Superior temporal gyrus (tissue), 1 donor: ENCODE results near the gene RPTOR.

Source experiments
- DNase-seq: peaks from one replicate; pipeline ENCODE4 v3.0.0-alpha.2; 2016; ENCODE audit errors: extremely low spot score

RPTOR gene

GRCh38 chr17:80996422-80997305, 452.0 kb downstream of the RPTOR start:
- no peak for DNase-seq

GRCh38 chr17:80997424-80998117, 452.9 kb downstream of the RPTOR start:
- no peak for DNase-seq

DNA sequence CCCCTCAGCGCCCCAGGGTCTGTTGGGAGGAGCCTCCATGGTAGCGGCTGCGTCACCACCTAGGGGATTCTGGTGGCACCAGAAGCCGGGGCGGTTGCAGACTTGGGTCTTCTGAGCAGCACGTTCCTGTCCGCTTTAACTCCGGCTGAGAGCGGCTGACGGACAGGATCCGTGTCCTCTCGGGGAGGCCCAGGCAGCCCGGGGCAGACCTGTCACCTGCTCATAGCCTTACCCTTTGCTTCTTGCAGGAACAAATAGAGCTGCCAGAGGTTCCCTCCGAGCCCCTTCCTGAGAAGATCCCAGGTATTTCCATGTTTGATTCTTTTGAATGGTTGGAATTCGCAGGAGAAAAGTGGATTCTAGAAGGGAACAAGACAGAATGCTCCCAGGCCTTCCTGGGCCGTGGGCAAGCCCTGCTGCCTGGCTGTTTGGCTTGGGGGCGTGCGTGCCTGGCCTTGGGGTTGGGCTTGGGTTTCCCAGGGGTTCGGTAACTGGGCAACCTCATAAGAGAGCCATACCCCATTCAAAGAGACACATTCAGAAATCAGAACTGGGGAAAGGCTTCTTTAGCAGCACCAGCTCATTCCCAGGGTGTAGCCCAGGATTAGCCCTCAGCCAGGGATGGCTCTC, 453.6 kb downstream of the RPTOR start:
- no peak for DNase-seq

DNA sequence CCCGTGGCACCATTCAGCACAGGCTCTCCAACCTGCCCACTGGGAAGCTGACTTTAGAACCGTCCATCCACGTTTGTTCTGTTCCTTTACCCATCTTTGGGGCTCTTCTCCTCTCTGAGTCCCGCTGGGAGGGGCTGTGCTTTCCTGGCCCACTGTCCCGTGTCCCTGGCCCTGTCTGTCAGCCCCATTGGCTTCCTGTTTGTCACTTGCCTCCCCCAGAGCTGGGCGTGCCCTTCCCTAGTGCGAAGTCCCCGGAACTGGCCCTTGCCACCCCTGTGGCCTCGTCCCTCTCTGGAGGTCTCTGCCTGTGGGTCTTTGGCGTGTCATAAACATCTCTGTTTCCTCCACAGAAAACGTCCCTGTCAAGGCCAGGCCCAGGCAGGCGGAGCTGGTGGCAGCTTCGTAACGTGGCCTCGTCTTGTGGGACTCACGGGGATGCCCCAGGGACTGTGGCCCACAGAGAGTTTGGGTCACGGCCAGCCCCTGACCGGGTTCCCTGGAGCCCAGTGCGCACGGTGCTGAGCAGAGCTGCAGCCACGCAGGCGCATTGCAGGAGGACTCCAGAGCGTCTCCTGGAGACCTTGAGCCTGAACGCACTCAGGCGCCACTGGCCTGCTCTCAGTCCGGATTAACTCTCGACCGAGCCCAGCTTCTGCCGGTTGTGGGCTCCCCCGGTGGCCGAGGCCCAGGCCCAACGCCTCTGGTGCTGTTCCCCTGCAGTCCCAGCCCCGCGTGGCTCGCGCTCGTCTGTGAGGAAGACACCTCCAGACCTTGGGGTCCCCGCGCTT, 454.3 kb downstream of the RPTOR start:
- DNase-seq = no peak

DNA sequence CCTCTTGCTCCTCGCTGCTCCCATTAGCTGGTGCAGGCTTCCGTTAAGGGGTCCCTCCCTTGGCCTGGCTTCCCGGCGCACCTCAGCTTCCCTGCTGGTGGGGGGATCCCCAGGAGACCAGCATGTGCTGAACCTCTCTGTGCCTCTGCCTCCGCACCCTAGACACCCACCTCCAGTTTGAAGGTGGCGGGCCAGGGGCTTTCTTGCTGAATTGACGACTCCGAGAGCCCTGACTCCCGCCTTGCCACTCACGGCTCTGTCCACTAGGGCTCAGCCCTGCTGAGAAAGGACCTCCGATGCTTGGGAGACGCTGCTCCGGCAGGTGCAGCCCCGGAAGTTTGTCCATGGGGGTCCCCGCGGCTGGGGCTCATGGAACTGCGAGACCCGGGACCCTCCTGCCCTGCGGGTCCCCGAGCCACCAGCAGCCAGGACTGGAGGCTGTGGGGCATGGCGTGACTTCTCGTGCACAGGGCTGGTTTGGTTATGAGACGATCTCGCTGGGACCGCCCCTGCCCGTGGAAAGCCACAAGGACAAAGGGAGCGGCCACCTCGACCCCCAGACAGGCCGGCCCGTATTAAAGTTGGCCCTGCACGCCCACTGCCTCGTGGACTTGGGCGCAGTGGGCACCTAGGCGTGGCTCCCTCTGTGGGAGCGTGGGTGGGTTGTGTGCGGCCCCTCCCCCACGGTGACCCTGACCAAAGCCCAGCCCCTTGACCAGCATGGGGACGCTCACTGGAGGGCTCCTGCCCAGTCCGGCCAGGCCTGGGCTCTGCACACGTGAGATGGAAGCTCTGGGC, 455.1 kb downstream of the RPTOR start:
- no peak for DNase-seq

- no peak for DNase-seq
Observed at GRCh38 chr17:81000334-81000630, 455.6 kb downstream of the RPTOR start.

DNA sequence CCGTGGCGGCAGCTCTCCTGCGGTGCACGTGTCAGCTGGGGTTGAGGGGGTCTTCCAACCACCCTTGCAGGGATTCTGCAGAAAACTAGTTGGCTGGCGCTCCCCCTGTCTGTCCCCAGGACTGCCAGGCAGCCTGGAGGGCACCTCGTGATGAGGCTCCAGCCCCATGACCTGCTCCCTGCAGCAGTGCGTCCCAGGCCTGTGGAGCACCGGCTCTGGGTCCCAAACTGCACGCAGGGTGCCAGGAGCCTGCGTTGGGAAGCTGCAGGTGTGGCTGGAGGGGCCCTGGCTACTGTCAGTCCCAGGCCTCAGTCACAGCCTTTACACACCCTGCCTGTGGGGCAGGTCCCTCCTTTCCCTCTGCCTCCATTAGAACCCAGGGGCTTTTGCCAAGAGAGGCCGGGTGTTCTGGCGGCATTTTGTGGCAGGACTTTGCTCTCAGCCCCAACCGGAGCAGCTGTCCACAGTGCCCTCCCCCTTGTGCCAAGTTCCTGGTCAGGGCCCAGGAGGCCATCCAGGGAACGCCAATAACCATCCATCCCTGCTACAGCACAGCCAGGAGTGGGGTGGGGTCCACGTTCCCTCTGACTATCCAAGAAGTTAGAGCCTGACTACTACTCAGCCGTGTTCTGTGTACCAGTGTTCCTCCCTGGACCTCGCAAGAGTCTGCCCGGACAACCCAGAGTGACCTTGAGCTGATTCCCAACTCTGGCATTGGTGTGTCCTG, 456.2 kb downstream of the RPTOR start:
- no peak for DNase-seq

DNA sequence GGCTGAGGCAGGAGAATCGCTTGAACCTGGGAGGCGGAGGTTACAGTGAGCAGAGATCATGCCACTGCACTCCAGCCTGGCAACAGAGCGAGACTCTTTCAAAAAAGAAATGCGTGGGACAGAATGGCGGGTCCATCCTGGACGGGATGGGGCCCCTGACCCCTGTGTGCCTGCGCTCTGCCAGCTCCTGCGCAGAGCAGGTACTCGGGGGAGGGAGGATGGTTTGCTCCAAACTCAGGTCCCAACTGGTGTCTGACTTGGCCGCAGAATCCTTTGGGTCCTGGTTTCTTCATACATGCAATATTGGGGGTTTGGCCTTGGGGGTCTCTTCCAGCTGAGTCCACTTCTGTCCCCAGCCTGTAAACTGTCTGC, 457.4 kb downstream of the RPTOR start:
- no peak for DNase-seq

DNA sequence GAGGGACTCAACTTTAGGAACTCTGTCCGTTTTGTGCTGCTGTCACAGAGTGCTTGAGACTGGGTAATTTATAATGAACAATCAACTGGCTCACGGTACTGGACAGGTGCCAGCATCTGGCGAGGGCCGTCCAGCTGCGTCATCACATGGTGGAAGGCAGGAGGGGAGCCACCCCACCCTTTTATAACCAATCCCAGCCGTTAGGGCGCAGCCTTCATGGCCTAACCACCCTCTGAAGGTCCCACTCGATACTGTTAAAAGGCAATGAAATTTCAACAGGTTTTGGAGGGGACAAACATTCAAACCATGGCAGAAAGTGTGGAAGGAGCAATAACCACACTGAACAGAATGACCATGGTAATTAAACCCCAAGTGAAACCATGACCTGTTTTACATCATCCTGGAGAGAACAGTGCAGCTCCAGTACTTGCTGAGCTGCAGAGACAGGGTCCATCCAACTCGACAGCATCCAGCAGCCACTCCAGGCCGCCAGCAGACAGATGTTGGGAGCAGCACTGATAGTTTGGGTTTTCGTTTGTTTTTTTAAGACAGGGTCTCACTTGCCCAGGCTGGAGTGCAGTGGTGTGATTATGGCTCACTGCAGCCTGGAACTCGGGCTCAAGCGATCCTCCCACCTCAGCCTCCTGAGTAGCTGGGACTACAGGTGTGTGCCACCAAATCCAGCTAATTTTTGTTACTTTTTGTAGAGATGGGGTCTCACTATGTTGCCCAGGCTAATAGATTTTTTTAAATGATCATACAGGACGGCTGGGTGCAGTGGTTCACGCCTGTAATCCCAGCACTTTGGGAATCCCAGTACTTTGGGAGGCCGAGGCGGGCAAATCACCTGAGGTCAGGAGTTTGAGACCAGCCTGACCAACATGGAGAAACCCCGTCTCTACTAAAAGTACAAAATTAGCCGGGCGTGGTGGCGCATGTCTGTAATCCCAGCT, 458.0 kb downstream of the RPTOR start:
- peak; percentile 55 for DNase-seq

DNA sequence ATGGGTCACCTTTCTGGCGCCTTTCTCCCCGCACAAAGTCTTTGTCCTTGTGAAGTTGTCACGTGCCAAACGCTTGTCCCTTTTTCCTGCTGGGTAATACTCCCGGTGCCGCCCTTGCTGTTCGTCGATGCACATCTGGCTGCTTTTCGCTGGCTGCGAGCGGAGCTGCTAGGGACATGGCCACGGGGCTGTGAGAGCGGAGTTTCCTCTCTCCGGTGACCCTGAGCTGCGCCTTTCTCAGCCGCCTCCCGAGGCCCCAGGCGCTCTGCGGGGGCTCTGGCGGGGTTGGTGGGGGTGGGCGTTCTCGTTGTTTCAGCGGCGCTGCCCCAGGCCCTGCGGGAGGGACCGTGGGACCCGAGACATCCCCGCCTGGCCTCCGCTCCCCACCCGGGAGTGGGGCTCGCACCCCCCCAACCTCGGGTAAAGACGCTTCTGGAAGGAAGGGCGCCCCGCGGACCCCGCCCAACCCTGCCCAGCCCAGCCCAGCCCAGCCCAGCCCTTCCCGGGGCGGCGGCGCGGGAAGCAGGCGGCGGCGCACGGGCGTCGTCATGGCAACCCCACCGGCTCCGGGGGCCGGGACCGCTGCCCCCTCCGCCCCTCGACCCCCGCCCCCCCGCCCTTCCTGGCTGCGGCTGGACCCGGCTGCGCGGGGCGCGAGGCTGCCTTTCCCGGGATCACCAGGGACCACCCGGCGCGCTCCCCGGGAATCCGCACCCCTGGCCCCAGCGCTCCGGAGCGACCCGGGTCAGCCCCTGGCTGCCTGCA, 459.3 kb downstream of the RPTOR start:
- DNase-seq = no peak

DNA sequence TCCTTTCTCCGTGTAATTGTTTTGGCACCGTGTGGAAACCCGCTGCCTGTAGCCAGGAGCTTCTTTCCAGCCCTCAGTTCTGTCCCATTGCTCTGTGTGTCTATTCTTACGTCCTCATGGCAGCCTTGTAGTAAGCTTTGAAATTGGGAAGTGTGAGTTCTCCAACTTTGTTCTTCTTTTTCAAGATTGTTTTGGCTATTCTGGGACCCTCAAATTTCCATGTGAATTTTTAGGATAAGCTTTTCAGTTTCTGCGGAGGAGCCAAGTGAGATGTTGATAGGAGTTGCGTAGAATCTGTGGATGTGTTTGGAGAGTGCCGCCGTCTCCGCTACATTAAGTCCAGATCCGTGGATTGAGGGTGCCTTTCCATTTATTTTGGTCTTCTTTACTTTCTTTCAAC, 462.3 kb downstream of the RPTOR start:
- no peak for DNase-seq

DNA sequence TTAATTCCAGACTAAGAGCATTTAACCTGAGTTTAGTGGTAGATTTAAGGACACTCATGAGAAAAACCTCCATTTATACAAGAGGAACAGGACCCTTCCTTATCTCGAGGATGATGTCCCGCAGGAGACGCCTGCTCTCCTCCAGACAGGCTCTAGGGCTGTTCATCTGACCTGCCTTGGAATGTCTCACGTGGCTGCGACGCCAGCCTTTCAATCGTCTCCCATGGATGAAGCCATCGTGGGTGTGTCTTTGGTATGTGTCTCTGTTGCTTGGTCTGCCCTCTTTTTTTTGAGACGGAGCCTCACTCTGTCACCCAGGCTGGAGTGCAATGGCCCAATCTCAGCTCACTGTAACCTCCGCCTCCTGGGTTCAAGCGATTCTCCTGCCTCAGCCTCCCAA, 463.5 kb downstream of the RPTOR start:
- DNase-seq = no peak

GRCh38 chr17:81009136-81009535, 464.5 kb downstream of the RPTOR start:
- DNase-seq = no peak

DNA sequence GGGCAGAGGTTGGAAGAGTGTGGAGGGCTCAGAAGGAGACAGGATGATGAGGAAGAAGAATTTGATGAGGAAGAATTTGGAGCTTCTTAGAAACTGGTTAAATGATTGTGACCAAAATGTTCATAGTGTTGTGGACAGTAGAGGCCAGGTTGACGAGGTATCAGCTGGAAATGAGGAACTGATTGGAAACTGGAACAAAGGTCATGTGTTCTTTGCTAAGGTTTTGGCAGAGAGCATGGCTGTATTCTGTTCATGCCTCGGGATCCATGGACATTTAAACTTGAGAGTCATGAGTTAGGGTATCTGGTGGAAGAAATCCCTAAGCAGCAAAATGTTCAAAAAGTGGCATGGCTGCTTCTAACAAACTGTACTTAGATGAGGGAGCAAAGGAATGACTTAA, 466.3 kb downstream of the RPTOR start:
- no peak for DNase-seq

DNA sequence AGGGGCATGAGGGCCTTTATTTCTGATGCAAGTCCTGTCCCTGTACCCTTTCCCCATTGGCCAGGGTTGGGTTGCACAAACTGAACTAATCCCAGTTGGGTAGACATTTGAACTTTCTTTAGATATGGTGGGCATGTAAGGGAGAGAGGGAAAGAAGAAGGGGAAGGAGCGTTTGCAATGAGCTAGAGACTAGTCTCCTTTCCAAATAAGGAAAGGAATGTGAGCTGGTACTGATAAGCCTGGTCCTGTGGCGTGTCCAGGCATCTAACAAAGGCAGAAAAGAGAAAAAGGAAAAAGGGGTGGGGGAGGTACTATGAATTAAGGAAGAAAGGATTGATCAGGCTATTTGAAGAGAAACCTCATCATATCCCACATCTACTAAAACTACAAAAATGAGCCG, 467.3 kb downstream of the RPTOR start:
- no peak for DNase-seq

GRCh38 chr17:81012574-81013447, 468.2 kb downstream of the RPTOR start:
- no peak for DNase-seq

DNA sequence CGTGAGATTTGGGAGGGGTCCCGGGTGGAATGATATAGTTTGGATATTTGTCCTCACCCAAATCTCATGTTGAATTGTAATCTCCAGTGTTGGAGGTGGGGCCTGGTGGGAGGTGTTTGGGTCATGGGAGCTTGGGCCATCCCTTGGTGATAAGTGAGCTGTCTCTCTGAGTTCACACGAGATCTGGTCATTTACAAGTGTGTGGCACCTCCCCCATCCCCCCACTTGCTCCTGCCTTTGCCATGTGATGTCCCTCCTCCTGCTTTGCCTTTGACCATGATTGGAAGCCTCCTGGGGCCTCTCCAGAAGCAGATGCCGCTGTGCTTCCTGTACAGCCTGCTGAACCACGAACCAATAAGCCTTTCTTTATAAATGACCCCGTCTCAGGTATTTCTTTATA, 469.0 kb downstream of the RPTOR start:
- DNase-seq = no peak

DNA sequence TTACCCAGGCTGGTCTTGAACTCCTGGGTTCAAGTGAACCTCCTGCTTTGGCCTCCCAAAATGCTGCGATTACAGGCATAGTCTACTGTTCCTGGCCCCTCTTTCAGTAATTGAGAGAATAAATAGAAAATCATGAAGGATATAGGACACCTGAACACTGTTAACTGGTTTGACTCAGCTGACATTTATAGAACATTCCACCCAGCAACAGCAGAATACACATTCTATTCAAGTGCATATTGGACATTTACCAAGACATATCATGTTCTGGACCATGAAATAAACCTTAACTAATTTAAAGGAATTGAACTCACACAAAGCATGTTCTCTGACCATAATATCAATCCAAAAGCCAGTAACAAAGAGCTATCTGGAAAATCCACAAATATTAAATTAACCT, 470.5 kb downstream of the RPTOR start:
- DNase-seq = no peak
